Activated T-helper 17 cell treated with anti-CD3 and anti-CD28 coated beads, Interleukin-2, amount 50 U/mL, for 72 hours (primary cell): ENCODE data around the gene ACOXL. TPM values are rescaled to one million over a fixed set of nuclear protein-coding genes. Genes with fewer than 3 reads are reported as not detected.

Experiments
- total RNA-seq, 2 donors: library from RNA; stranded (reverse); gene quantifications; one replicate each; pipeline ENCODE4 v1.2.3, GENCODE V29; 2022

The ACOXL gene
- total RNA-seq, 2 donors from 2014 or later = 0.34 TPM; not detected in 1

Other genes with a start within 250 kb of the ACOXL start
- gene RGPD6, start 155.4 kb upstream of the ACOXL start, total RNA-seq = 10 to 100 TPM; 12.5 to 16.1 TPM
- gene BUB1, start 54.5 kb upstream of the ACOXL start, total RNA-seq = 100 to 1,000 TPM in 1 of 2 donors, 10 to 100 TPM in 1; 94.7 to 103 TPM